Measurements from ENCODE around the gene KLHL11. TPM values are rescaled to one million over a fixed set of nuclear protein-coding genes. Genes with fewer than 3 reads are reported as not detected.

The KLHL11 gene
- total and polyA plus RNA-seq, 2 experiments from 2014 or later = 12.5 to 28.5 TPM

GRCh38 chr17:41810659-41811548, 54.3 kb downstream of the KLHL11 start:
- Histone ChIP-seq H3K9me3 (ENCODE audit: low read depth) (no peaks in the 10 kb centered on the region), H3K79me2 (ENCODE audit: insufficient read depth) (peaks cover 65% of the 10 kb centered on the region), H3K9me2 (ENCODE audit: insufficient read depth) (no peaks in the 10 kb centered on the region), H2AFZ (peak overlapping the region; percentile 87), H3K4me1 (ENCODE audit: insufficient read depth) (peaks cover 28% of the 10 kb centered on the region), H3K4me2 (ENCODE audit: unreplicated experiment) (peak overlapping the region; percentile 98), H3K27ac (peak overlapping the region; percentile 79), H3K27me3 (replicated peaks; ENCODE audit: insufficient read depth) (no peaks in the 10 kb centered on the region), H3K36me3 (ENCODE audit: low read depth) (no peaks in the 10 kb centered on the region; the same call in 1 of the 2 replicates), H3K4me3 (peak overlapping the region; percentile 92), H4K20me1 (ENCODE audit: insufficient read depth) (no peaks in the 10 kb centered on the region), H3F3A (ENCODE audit: insufficient read depth) (no peaks in the 10 kb centered on the region), H3K9ac (peak overlapping the region; percentile 97)
- in situ Hi-C loops (cut with MboI) = no loop called here
- TF ChIP-seq EZH2phosphoT487 (IDR thresholded peaks at IDR 0.05; ENCODE audit: insufficient read depth, low read depth) = no peak
- TF ChIP-seq EZH2 (IDR thresholded peaks at IDR 0.05; ENCODE audit: insufficient read depth, poor library complexity, severe bottlenecking) = no peak
- 11 to 20% methylated on average over 48 to 51 of the region's 58 CpGs for WGBS, 2 experiments (ENCODE audit: low coverage in 1 of 2, low lambda C conversion rate in 2 of 2, missing lambda C conversion rate in 2 of 2)
- peak; percentile 38 for DNase-seq

GRCh38 chr17:41806685-41807445, 58.4 kb downstream of the KLHL11 start:
- H3K36me3 ChIP-seq (ENCODE audit: low read depth) = no peaks in the 10 kb centered on the region; the same call in 1 of the 2 replicates
- H3F3A ChIP-seq (ENCODE audit: insufficient read depth) = no peaks in the 10 kb centered on the region
- peaks cover 14% of the 10 kb centered on the region; the same call in 1 of the 2 replicates for H3K4me1 ChIP-seq (ENCODE audit: insufficient read depth)
- H3K9me3 ChIP-seq (ENCODE audit: low read depth) = no peaks in the 10 kb centered on the region
- in situ Hi-C loops (cut with MboI) = no loop called here
- no peak overlapping the region for H3K4me2 ChIP-seq (ENCODE audit: unreplicated experiment)
- H3K4me3 ChIP-seq = no peak overlapping the region
- no peaks in the 10 kb centered on the region for H3K9me2 ChIP-seq (ENCODE audit: insufficient read depth)
- no peak overlapping the region for H3K9ac ChIP-seq
- no peak overlapping the region for H2AFZ ChIP-seq
- TF ChIP-seq EZH2 (IDR thresholded peaks at IDR 0.05; ENCODE audit: insufficient read depth, poor library complexity, severe bottlenecking) = no peak
- TF ChIP-seq EZH2phosphoT487 (IDR thresholded peaks at IDR 0.05; ENCODE audit: insufficient read depth, low read depth) = no peak
- H3K79me2 ChIP-seq (ENCODE audit: insufficient read depth) = peaks cover 31% of the 10 kb centered on the region
- H3K27me3 ChIP-seq (replicated peaks; ENCODE audit: insufficient read depth) = no peaks in the 10 kb centered on the region
- no peak overlapping the region for H3K27ac ChIP-seq
- no peaks in the 10 kb centered on the region for H4K20me1 ChIP-seq (ENCODE audit: insufficient read depth)
- WGBS, 2 experiments (ENCODE audit: low coverage in 1 of 2, low lambda C conversion rate in 2 of 2, missing lambda C conversion rate in 2 of 2) = 86 to 89% methylated on average over 8 of the region's 8 CpGs
- no peak for DNase-seq

Small RNA genes lying within 50 kb of the gene (small RNA-seq; reads per million reads assigned to genes)
- not detected for gene AC125257.2 (ENCODE audit: low read depth, low replicate concordance)

Other genes with a start within 250 kb of the KLHL11 start
- 0.51 and 3.8 TPM in 2 replicates for gene KRT17, start 240.8 kb downstream of the KLHL11 start, total RNA-seq (2014; rRNA removed; shearing (Covaris generic))
- 1.4 and 1.8 TPM in 2 replicates for gene KRT17, start 240.8 kb downstream of the KLHL11 start, polyA plus RNA-seq (2016; fragmentation: Nextera tagmentation; extraction: Ambion mirVana)
- gene EIF1, start 176.5 kb downstream of the KLHL11 start, total RNA-seq (2014; rRNA removed; shearing (Covaris generic)) = 98.1 and 113 TPM in 2 replicates
- 1,585 and 1,606 TPM in 2 replicates for gene EIF1, start 176.5 kb downstream of the KLHL11 start, polyA plus RNA-seq (2016; fragmentation: Nextera tagmentation; extraction: Ambion mirVana)
- gene GAST, start 153.1 kb downstream of the KLHL11 start, total RNA-seq (2014; rRNA removed; shearing (Covaris generic)) = not detected in 2 replicates
- gene GAST, start 153.1 kb downstream of the KLHL11 start, polyA plus RNA-seq (2016; fragmentation: Nextera tagmentation; extraction: Ambion mirVana) = not detected in 2 replicates
- gene HAP1, start 130.8 kb downstream of the KLHL11 start, total RNA-seq (2014; rRNA removed; shearing (Covaris generic)) = not detected in 2 replicates
- 0.06 TPM in 1 of 2 replicates, not detected in the other for gene HAP1, start 130.8 kb downstream of the KLHL11 start, polyA plus RNA-seq (2016; fragmentation: Nextera tagmentation; extraction: Ambion mirVana)
- 2.7 and 3.6 TPM in 2 replicates for gene JUP, start 78.7 kb downstream of the KLHL11 start, total RNA-seq (2014; rRNA removed; shearing (Covaris generic))
- 2.3 and 3.1 TPM in 2 replicates for gene JUP, start 78.7 kb downstream of the KLHL11 start, polyA plus RNA-seq (2016; fragmentation: Nextera tagmentation; extraction: Ambion mirVana)
- 116 and 161 TPM in 2 replicates for gene P3H4, start 53.5 kb downstream of the KLHL11 start, total RNA-seq (2014; rRNA removed; shearing (Covaris generic))
- gene P3H4, start 53.5 kb downstream of the KLHL11 start, polyA plus RNA-seq (2016; fragmentation: Nextera tagmentation; extraction: Ambion mirVana) = 96.9 and 105 TPM in 2 replicates
- gene FKBP10, start 52.4 kb downstream of the KLHL11 start, total RNA-seq (2014; rRNA removed; shearing (Covaris generic)) = 750 and 759 TPM in 2 replicates
- gene FKBP10, start 52.4 kb downstream of the KLHL11 start, polyA plus RNA-seq (2016; fragmentation: Nextera tagmentation; extraction: Ambion mirVana) = 78.0 and 81.5 TPM in 2 replicates
- 61.7 and 69.8 TPM in 2 replicates for gene NT5C3B, start 29.2 kb downstream of the KLHL11 start, total RNA-seq (2014; rRNA removed; shearing (Covaris generic))
- gene NT5C3B, start 29.2 kb downstream of the KLHL11 start, polyA plus RNA-seq (2016; fragmentation: Nextera tagmentation; extraction: Ambion mirVana) = 59.3 and 69.6 TPM in 2 replicates
- gene KLHL10, start 27.6 kb downstream of the KLHL11 start, total RNA-seq (2014; rRNA removed; shearing (Covaris generic)) = 2.3 TPM in 1 of 2 replicates, not detected in the other
- gene KLHL10, start 27.6 kb downstream of the KLHL11 start, polyA plus RNA-seq (2016; fragmentation: Nextera tagmentation; extraction: Ambion mirVana) = 0.09 TPM in 2 replicates
- 139 and 144 TPM in 2 replicates for gene ACLY, start 53.5 kb upstream of the KLHL11 start, total RNA-seq (2014; rRNA removed; shearing (Covaris generic))
- gene ACLY, start 53.5 kb upstream of the KLHL11 start, polyA plus RNA-seq (2016; fragmentation: Nextera tagmentation; extraction: Ambion mirVana) = 101 TPM in 2 replicates
- gene ODAD4, start 65.2 kb upstream of the KLHL11 start, total RNA-seq (2014; rRNA removed; shearing (Covaris generic)) = 0.25 and 0.54 TPM in 2 replicates
- gene ODAD4, start 65.2 kb upstream of the KLHL11 start, polyA plus RNA-seq (2016; fragmentation: Nextera tagmentation; extraction: Ambion mirVana) = 0.81 and 1.4 TPM in 2 replicates
- gene CNP, start 101.4 kb upstream of the KLHL11 start, total RNA-seq (2014; rRNA removed; shearing (Covaris generic)) = 58.3 and 69.4 TPM in 2 replicates
- gene CNP, start 101.4 kb upstream of the KLHL11 start, polyA plus RNA-seq (2016; fragmentation: Nextera tagmentation; extraction: Ambion mirVana) = 103 and 107 TPM in 2 replicates
- 61.6 and 71.3 TPM in 2 replicates for gene DNAJC7, start 152.0 kb upstream of the KLHL11 start, total RNA-seq (2014; rRNA removed; shearing (Covaris generic))
- gene DNAJC7, start 152.0 kb upstream of the KLHL11 start, polyA plus RNA-seq (2016; fragmentation: Nextera tagmentation; extraction: Ambion mirVana) = 69.3 and 73.5 TPM in 2 replicates
- 70.8 and 71.2 TPM in 2 replicates for gene NKIRAS2, start 154.7 kb upstream of the KLHL11 start, total RNA-seq (2014; rRNA removed; shearing (Covaris generic))
- gene NKIRAS2, start 154.7 kb upstream of the KLHL11 start, polyA plus RNA-seq (2016; fragmentation: Nextera tagmentation; extraction: Ambion mirVana) = 66.5 and 67.5 TPM in 2 replicates
- gene C17orf113, start 185.2 kb upstream of the KLHL11 start, total RNA-seq (2014; rRNA removed; shearing (Covaris generic)) = 0.13 TPM in 1 of 2 replicates, not detected in the other
- gene C17orf113, start 185.2 kb upstream of the KLHL11 start, polyA plus RNA-seq (2016; fragmentation: Nextera tagmentation; extraction: Ambion mirVana) = not detected in 2 replicates
- not detected in 2 replicates for gene ZNF385C, start 233.1 kb upstream of the KLHL11 start, total RNA-seq (2014; rRNA removed; shearing (Covaris generic))
- gene ZNF385C, start 233.1 kb upstream of the KLHL11 start, polyA plus RNA-seq (2016; fragmentation: Nextera tagmentation; extraction: Ambion mirVana) = not detected in 2 replicates
- gene DHX58, start 247.3 kb upstream of the KLHL11 start, total RNA-seq (2014; rRNA removed; shearing (Covaris generic)) = 2.5 and 11.6 TPM in 2 replicates
- gene DHX58, start 247.3 kb upstream of the KLHL11 start, polyA plus RNA-seq (2016; fragmentation: Nextera tagmentation; extraction: Ambion mirVana) = 1.6 and 2.0 TPM in 2 replicates